Mammary epithelial cell (primary cell): Measurements from ENCODE around the gene CFAP45.

Source experiments
- EZH2 ChIP-seq: IDR thresholded peaks from 2 replicates; pipeline ENCODE4 v1.6.1; 2012; ENCODE audit warnings: low read length, inconsistent platforms, borderline replicate concordance
- TF ChIP-seq, protein P1 (sequence below), 2 donors: IDR thresholded peaks in 1 of 2; conservative IDR thresholded peaks in 1 of 2; 2 replicates each; pipeline ENCODE4 v1.5.1; 2011 to 2012; ENCODE audit warnings: inconsistent platforms in 2 of 2, low read length in 2 of 2, mild to moderate bottlenecking in 2 of 2, control low read depth in 1 of 2, low read depth in 1 of 2; ENCODE audit not compliant: insufficient read depth in 1 of 2; ENCODE audit errors: extremely low read depth in 1 of 2

DNA sequence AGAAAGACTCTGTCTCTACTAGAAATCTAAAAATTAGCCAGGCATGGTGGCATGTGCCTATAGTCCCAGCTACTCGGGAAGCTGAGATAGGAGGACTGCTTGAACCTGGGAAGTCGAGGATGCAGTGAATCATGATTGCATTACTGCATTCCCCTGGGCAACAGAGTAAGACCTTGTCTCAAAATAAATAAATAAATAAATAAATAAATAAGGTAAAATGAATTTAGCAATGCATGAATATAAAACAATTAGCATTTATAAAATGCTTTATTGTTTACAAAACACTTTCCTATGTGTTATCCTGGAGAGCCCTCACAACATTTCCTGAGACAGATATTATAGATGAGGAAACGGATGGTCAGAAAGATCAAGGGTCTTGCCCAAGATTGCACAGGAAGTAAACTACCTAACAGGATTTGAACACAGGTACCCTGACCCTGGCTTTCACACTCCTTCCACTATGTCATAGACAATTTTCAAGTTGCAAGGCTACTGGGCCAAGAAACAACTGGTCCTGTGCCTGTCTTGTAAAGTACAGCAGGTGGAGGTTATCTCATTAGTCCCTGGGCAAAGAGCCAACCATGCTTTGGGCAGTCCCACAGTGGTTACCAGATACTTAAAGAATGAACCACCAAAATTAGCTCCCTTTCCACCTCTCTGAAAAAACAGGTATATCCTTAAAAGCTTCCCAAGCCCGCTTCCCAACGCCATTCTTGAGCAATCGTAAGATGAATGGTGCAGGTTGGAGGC is 22.1 kb downstream of the CFAP45 start:
- TF ChIP-seq, protein P1, sequence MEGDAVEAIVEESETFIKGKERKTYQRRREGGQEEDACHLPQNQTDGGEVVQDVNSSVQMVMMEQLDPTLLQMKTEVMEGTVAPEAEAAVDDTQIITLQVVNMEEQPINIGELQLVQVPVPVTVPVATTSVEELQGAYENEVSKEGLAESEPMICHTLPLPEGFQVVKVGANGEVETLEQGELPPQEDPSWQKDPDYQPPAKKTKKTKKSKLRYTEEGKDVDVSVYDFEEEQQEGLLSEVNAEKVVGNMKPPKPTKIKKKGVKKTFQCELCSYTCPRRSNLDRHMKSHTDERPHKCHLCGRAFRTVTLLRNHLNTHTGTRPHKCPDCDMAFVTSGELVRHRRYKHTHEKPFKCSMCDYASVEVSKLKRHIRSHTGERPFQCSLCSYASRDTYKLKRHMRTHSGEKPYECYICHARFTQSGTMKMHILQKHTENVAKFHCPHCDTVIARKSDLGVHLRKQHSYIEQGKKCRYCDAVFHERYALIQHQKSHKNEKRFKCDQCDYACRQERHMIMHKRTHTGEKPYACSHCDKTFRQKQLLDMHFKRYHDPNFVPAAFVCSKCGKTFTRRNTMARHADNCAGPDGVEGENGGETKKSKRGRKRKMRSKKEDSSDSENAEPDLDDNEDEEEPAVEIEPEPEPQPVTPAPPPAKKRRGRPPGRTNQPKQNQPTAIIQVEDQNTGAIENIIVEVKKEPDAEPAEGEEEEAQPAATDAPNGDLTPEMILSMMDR (conservative IDR thresholded peaks at IDR 0.05 in 1 of 2, IDR thresholded peaks at IDR 0.05 in 1 of 2; ENCODE audit: extremely low read depth in 1 of 2, insufficient read depth in 1 of 2, low read depth in 1 of 2, low read length in 2 of 2), result no peak
- TF ChIP-seq EZH2, result no peak
